ENCODE data around the gene WIPI1.

Gene WIPI1

GRCh38 chr17:68499587-68499986, 42.3 kb upstream of the WIPI1 start:
- Histone ChIP-seq H3K27me3 (ENCODE audit: insufficient read depth, poor library complexity, severe bottlenecking) (no peaks in the 10 kb centered on the region), H3K4me3 (replicated peaks; ENCODE audit: insufficient read depth, low read length) (no peak overlapping the region), H3K27ac (replicated peaks) (peak overlapping the region; percentile 79)
- TF ChIP-seq, protein P1, sequence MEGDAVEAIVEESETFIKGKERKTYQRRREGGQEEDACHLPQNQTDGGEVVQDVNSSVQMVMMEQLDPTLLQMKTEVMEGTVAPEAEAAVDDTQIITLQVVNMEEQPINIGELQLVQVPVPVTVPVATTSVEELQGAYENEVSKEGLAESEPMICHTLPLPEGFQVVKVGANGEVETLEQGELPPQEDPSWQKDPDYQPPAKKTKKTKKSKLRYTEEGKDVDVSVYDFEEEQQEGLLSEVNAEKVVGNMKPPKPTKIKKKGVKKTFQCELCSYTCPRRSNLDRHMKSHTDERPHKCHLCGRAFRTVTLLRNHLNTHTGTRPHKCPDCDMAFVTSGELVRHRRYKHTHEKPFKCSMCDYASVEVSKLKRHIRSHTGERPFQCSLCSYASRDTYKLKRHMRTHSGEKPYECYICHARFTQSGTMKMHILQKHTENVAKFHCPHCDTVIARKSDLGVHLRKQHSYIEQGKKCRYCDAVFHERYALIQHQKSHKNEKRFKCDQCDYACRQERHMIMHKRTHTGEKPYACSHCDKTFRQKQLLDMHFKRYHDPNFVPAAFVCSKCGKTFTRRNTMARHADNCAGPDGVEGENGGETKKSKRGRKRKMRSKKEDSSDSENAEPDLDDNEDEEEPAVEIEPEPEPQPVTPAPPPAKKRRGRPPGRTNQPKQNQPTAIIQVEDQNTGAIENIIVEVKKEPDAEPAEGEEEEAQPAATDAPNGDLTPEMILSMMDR (IDR thresholded peaks at IDR 0.05; ENCODE audit: insufficient read depth, low read length): no peak
- TF ChIP-seq POLR2AphosphoS5 (IDR thresholded peaks at IDR 0.05; ENCODE audit: low read depth): no peak
- no peak for TF ChIP-seq GABPA (IDR thresholded peaks at IDR 0.05; ENCODE audit: low read depth)
- TF ChIP-seq SPI1 (IDR thresholded peaks at IDR 0.05; ENCODE audit: borderline replicate concordance, low read depth): no peak
- no peak for TF ChIP-seq REST (IDR thresholded peaks at IDR 0.05; ENCODE audit: insufficient replicate concordance, low read depth)
- DNase-seq (ENCODE audit: low read depth in 1 of 2, low spot score in 1 of 2): no peak

DNA sequence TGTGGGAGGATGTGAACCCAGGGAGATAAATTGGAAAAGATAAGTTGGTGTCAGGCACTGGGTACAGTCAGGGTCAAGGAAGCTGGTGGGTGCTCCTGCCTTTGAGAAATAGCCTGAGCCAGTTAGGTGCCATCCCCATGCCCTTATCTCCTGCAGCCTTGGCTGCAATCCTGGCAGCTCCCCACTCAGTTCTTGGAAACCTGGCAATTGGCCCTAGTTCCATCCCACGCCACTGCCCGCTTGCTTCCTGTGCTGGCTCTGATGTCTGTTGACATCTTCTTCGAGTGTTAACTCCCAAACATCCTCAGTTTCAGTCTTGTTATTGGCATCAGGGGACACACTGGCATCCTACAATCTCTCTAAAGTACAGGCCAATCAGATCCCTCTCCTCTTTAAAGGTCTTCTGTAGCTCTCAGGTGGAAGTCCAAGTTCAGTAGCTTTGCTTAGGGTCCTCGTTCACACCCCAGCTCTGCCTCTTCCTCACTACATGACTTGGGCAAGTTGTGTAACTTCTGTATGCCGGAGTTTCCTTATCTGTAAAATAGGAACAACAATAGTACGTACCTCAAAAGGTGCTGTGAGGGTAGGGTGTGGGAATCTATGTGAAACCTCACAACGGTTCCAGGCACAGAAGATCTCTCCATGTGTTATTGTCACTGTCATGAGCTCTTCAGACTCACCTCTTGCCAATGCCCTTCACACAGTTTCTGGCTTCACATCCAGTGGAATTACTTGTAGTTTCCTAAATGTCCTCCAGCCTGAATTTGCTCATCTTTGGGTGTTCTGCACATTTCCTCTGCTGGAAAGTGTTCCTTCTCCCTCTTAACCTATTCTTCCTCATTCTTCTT, 41.4 kb upstream of the WIPI1 start:
- Histone ChIP-seq H3K27ac (replicated peaks) (peak overlapping the region; percentile 79), H3K4me3 (replicated peaks; ENCODE audit: insufficient read depth, low read length) (0 out of 2 replicates have a peak overlapping the region, but pooled peaks have one; percentile 3), H3K27me3 (ENCODE audit: insufficient read depth, poor library complexity, severe bottlenecking) (no peaks in the 10 kb centered on the region)
- DNase-seq (ENCODE audit: low read depth in 1 of 2, low spot score in 1 of 2): peak; percentile 62 to 67
- TF ChIP-seq, protein P1 (IDR thresholded peaks at IDR 0.05; ENCODE audit: insufficient read depth, low read length): no peak
- TF ChIP-seq SPI1 (IDR thresholded peaks at IDR 0.05; ENCODE audit: borderline replicate concordance, low read depth) (no peak), GABPA (IDR thresholded peaks at IDR 0.05; ENCODE audit: low read depth) (no peak), POLR2AphosphoS5 (IDR thresholded peaks at IDR 0.05; ENCODE audit: low read depth) (no peak), REST (IDR thresholded peaks at IDR 0.05; ENCODE audit: insufficient replicate concordance, low read depth) (no peak)

GRCh38 chr17:68497885-68498319, 40.6 kb upstream of the WIPI1 start:
- peak in 1 of 2 experiments; percentile 87 for DNase-seq (ENCODE audit: low read depth in 1 of 2, low spot score in 1 of 2)
- Histone ChIP-seq H3K27me3 (ENCODE audit: insufficient read depth, poor library complexity, severe bottlenecking) (no peaks in the 10 kb centered on the region), H3K27ac (replicated peaks) (peak overlapping the region; percentile 79), H3K4me3 (replicated peaks; ENCODE audit: insufficient read depth, low read length) (no peak overlapping the region)
- peak; percentile 100 for TF ChIP-seq SPI1 (IDR thresholded peaks at IDR 0.05; ENCODE audit: borderline replicate concordance, low read depth)
- TF ChIP-seq, protein P1 (IDR thresholded peaks at IDR 0.05; ENCODE audit: insufficient read depth, low read length): no peak
- TF ChIP-seq POLR2AphosphoS5 (IDR thresholded peaks at IDR 0.05; ENCODE audit: low read depth): peak; percentile 54; the same call in 1 of the 2 replicates
- TF ChIP-seq GABPA (IDR thresholded peaks at IDR 0.05; ENCODE audit: low read depth): no peak
- no peak for TF ChIP-seq REST (IDR thresholded peaks at IDR 0.05; ENCODE audit: insufficient replicate concordance, low read depth)

Measured in HL-60 (cell line).